Measurements from ENCODE around the gene EGFL7.
A peak's percentile ranks its signal among the peaks of the same experiment; 100 is the strongest.

Gene EGFL7

GRCh38 chr9:136721339-136722092, 58.8 kb downstream of the EGFL7 start:
- DNase-seq = peak; percentile 67

Measured in DMS53 (cell line).